HG02870 (cell line): ENCODE measurements around the gene APBB2.

Experiments
- ATAC-seq: cut with Tn5 transposase; IDR thresholded peaks from one replicate; pipeline ENCODE4 v1.9.1; 2021; ENCODE audit warnings: mild to moderate bottlenecking, moderate library complexity; ENCODE audit not compliant: unreplicated experiment

APBB2 gene

DNA sequence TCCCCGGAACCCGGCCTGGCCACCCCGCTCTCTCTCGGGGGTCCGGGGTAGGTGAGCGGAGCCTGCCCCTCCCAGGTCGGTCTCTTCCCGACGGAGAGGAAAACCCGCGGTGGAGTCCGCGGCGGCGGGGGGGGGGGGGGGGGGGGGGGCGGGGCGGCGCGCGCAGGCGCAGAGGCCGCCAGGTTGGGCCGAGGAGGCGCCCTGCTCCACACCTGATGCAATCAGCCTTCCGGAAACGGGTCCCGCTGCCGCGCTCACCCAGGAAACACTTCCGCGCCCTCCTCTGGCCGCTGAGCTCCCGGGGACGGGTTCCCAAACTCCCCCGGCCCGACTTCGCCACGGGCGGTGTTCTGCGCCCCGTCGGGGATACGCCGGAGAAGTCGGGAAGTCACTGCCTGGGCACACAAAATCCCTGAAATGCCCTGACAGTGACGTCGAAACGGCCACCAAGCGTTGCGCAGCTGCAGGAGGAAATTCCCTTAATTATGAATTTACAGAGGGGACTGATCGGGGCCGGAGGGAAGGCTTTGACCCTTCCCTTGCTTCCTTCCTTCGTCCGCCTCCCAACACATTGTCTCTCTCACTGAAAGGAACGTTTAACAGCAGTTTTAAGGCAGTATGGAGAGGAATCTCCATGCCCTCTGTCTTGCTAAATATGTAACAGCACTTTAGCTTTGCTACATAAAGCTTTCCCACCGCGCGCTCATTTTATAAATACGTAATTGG, 2.1 kb upstream of the APBB2 start:
- peak; percentile 45 for ATAC-seq

DNA sequence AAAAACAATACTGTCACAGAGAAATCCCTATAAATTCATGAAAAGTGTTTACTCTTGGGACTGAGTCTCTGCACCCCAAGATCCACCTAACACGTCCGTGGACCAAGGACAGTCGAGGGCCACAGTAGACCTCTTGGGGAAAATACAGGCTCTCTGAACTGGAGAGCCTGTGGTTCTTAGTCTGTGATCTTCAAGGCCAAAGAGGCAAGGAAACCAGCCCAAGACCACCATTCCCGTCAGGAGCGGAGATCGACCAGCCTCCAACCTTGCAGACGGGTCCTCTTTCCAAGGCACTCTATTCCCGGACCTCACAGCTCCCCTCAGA, 1.6 kb upstream of the APBB2 start:
- no peak for ATAC-seq

GRCh38 chr4:41215155-41215554, 813 bp upstream of the APBB2 start:
- ATAC-seq = no peak

GRCh38 chr4:41214825-41215146, 444 bp upstream of the APBB2 start:
- ATAC-seq = peak; percentile 3

DNA sequence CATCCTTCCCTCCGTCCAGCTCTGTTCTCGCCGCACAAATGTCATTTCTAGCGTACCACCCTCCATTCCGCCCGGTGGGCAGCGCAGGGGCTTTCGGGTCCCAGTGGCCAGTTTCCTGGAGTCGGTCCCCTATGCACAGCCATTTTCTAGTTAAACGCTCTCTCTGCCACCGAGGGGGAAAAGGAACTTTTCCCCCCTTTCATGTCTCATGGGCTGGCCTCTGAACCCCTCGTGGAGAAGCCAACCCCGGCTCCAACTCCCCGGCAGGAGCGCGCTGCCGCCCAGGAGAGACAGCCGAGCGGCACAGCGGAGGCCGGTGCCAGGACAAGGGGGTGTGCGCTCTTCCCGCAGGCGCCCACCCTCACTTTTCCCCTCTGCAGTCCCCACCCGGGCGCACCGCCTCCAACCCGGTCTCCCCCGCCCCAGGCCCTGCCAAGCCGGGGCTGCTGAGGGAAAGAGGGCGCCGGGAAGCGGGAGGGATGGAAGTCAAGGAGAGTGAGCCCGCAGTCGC, 662 bp downstream of the APBB2 start:
- ATAC-seq = no peak

DNA sequence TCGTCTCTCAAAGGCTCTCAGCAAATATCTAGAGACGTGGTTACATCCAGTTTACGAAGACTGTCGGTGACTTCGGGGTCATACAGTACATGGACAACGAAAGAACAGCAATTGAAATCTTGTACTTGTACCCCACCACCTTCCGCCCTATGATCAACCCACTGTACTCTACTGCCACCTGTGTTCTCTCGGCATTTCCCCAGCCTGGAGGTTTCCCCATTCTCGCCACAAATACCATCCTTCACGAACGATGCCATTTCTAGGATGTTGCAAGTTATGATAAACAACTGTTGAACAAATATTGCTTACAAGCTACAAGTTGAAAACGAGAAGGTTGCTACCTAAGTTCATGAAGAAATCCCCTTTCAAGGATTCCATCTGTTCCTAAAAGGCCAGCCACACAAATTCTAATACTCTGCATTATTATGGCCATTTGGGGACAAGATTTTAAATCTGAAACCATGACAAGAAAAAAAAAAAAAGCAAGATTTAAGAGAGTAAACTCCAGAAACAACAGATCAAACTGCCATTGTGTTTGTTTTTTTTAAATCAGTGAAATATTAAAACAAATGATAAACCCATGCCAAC, 1.6 kb downstream of the APBB2 start:
- ATAC-seq = no peak

GRCh38 chr4:41211951-41212615, 2.3 kb downstream of the APBB2 start:
- ATAC-seq = no peak

GRCh38 chr4:41209901-41210300, 4.4 kb downstream of the APBB2 start:
- no peak for ATAC-seq

DNA sequence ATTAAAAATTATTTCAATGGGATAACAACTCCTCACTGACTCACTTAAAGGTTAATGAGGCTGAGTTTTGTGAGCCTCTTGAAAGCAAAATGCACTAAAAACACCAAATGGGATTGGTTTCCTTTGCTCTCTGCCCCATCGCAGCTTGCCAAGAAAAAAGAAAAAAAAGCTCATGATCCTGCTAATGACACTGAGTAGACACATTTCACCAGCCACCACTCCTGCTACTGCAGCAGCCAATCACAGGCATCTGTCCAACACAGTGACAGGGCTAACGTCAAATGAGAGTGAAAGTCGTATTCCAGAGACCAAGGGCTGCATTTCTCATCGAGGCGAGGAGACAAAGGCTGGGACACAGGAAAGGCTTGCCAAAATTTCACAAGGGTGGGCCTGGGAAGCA, 5.2 kb downstream of the APBB2 start:
- no peak for ATAC-seq

DNA sequence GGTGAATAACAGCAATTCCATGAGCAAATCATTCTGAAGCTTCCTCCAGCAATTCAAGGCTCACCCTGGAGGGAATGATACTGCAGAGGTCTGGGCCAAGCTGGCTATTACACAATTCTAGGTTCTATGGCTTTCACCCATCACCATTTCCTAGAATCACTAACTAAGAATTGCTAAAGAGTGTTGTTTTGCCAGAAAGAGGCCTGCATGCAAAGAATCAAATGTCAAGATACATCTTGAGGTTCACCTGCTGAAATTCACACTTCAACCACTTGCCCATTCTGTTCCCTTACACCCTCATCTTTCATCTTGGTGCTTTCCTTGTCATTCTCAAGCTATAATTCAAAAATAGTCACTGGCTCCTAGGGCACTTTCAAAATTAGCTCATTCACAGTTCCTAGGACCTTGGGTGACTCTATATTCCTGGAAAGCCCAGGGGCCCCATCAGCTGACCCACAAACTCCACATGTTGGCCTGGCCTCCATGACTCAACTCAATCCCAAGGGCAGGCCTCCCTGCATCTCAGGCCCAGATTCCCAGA, 7.0 kb downstream of the APBB2 start:
- no peak for ATAC-seq

GRCh38 chr4:41205854-41206460, 8.4 kb downstream of the APBB2 start:
- no peak for ATAC-seq

DNA sequence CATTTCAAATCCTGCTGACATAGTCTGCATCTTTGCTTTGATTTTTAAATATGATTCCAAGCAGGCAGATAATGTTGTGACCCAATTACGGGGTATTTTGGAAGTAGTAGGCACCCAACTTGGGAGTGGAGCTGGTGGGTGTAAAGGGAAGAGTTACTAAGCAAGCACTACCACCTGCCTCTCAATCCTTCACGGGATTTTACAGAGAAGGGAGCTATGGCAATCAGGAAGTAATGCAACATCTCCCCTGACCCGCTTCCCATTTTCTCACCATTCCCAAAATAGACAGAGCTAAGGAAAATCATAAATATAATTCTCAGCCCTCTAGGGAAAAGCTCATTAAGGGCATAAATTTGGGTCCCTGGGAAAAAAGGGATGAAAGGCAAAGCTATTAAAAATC, 9.2 kb downstream of the APBB2 start:
- no peak for ATAC-seq

GRCh38 chr4:41204400-41204978, 9.9 kb downstream of the APBB2 start:
- ATAC-seq = no peak

- ATAC-seq = no peak
Measured at GRCh38 chr4:41203841-41204240, 10.5 kb downstream of the APBB2 start.

GRCh38 chr4:41202820-41203568, 11.3 kb downstream of the APBB2 start:
- no peak for ATAC-seq

- ATAC-seq = no peak
Measured at GRCh38 chr4:41202356-41202755, 12.0 kb downstream of the APBB2 start.

DNA sequence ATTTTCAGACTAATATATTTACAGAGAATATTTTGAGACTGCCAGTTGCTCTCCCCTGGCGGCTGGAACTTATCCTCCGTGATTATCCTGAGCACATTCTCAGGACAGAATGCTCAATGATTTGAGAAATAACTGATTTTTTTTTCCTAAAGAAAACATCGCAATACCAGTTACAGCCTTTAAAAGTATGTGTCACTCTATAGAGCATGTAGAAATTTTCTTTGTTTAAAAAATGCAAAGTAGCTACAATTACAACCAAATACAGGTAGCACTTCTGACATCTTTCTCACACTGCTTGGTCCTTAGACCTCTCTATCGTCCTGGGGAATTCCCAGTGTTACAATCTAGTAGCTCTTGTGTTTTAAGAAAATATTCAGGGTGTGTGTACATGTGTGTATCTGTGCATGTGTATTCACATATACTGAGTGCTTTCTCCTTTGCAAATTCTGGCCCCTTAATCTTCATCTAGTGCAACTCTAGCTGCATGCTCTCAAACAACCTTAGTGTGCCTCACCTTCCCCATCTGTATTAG, 13.8 kb downstream of the APBB2 start:
- ATAC-seq = no peak

DNA sequence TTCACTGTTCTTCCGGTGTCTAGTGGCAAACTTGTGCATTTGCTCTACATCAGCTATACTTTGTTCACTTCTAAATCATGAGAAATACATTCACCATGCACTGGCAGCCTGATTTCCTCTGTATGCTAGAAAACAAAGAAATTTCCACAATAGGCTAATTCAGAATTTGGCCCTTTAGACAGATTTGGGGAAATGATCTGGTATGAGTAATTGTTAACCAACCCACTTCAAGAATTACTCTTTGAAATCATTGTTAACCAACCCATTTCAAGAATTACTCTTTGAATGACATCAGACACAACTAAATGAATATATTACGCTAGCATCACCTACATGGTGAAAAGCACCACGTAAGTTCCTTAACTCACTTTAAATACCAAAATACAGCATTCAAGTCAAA, 14.6 kb downstream of the APBB2 start:
- no peak for ATAC-seq

DNA sequence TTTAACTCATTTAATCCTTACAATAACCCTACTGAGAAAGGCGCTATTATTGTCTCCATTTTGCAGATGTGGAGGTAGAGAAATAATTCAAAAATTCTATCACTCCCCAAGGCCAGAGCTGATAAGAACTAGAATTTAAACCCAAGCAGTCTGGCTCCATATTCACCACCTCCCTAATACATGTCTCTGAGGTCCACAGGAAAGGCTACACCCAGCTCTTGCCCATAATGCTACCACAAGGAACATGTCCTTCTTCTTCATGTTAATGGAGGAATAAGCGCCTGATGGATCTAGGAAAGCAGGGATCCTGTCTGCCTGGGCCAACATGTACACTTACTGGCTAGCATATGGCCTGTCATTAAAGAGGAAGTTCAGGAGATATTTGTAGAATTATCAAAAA, 16.3 kb downstream of the APBB2 start:
- no peak for ATAC-seq

DNA sequence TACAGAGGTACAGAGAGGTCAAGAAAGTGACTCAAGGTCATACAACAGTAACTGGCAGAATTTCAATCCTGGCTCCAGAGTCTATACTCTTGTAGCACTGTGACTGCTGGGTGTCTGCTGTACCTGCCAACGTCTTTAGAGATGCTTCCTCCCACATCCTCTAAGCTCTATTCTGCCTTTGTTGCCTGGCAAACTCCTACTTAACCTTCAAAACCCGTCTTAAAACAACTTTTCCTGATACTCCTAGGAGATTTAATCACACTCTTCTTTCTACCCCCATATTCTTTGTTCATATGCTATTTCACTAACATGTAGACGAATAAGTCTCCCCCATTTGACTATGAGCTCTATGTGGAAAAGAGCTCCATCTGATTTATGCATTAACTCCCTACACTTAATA, 16.8 kb downstream of the APBB2 start:
- no peak for ATAC-seq
